Activated T-helper 9 cell treated with anti-CD3 and anti-CD28 coated beads, Interleukin-2, amount 50 U/mL, for 16 hours (primary cell): Measurements from ENCODE around the gene RNF32.

ENCODE experiments used
- DNase-seq: peaks from one replicate; pipeline ENCODE4 v3.0.0-alpha.2; 2020; ENCODE audit warnings: low read depth

Gene RNF32

GRCh38 chr7:156640257-156640948, at the start of gene RNF32:
TSS of gene RNF32 (plus strand) at chr7:156640774. CDS start at chr7:156643878, 3,104 bp downstream.
- peak; percentile 95 for DNase-seq

GRCh38 chr7:156592155-156592884, 48.3 kb upstream of the RNF32 start:
- no peak for DNase-seq

- DNase-seq: no peak
Observed at GRCh38 chr7:156594283-156595080, 46.1 kb upstream of the RNF32 start.

- DNase-seq: no peak
Observed at GRCh38 chr7:156600496-156600895, 40.1 kb upstream of the RNF32 start.

- no peak for DNase-seq
Observed at GRCh38 chr7:156602283-156602682, 38.3 kb upstream of the RNF32 start.

GRCh38 chr7:156603011-156603410, 37.6 kb upstream of the RNF32 start:
- DNase-seq: no peak

GRCh38 chr7:156603629-156604028, 36.9 kb upstream of the RNF32 start:
- DNase-seq: no peak

- no peak for DNase-seq
Observed at GRCh38 chr7:156604311-156604710, 36.3 kb upstream of the RNF32 start.

- no peak for DNase-seq
Observed at GRCh38 chr7:156604836-156605695, 35.5 kb upstream of the RNF32 start.

GRCh38 chr7:156606135-156606534, 34.4 kb upstream of the RNF32 start:
- no peak for DNase-seq

GRCh38 chr7:156606691-156607331, 33.8 kb upstream of the RNF32 start:
- DNase-seq: no peak

GRCh38 chr7:156607332-156608172, 33.0 kb upstream of the RNF32 start:
- no peak for DNase-seq

GRCh38 chr7:156608173-156608478, 32.4 kb upstream of the RNF32 start:
- no peak for DNase-seq

- DNase-seq: no peak
Observed at GRCh38 chr7:156609010-156609877, 31.3 kb upstream of the RNF32 start.

- DNase-seq: no peak
Observed at GRCh38 chr7:156610130-156610529, 30.4 kb upstream of the RNF32 start.

- DNase-seq: no peak
Observed at GRCh38 chr7:156610601-156611000, 30.0 kb upstream of the RNF32 start.

GRCh38 chr7:156611014-156612010, 29.3 kb upstream of the RNF32 start:
- no peak for DNase-seq

GRCh38 chr7:156612930-156613329, 27.6 kb upstream of the RNF32 start:
- peak; percentile 52 for DNase-seq
